HG02763 (cell line): ENCODE data around the gene ANKRD22.

Source experiments
- ATAC-seq: cut with Tn5 transposase; IDR thresholded peaks from one replicate; pipeline ENCODE4 v1.9.1; 2021; ENCODE audit warnings: mild to moderate bottlenecking, moderate library complexity; ENCODE audit not compliant: unreplicated experiment

The ANKRD22 gene

DNA sequence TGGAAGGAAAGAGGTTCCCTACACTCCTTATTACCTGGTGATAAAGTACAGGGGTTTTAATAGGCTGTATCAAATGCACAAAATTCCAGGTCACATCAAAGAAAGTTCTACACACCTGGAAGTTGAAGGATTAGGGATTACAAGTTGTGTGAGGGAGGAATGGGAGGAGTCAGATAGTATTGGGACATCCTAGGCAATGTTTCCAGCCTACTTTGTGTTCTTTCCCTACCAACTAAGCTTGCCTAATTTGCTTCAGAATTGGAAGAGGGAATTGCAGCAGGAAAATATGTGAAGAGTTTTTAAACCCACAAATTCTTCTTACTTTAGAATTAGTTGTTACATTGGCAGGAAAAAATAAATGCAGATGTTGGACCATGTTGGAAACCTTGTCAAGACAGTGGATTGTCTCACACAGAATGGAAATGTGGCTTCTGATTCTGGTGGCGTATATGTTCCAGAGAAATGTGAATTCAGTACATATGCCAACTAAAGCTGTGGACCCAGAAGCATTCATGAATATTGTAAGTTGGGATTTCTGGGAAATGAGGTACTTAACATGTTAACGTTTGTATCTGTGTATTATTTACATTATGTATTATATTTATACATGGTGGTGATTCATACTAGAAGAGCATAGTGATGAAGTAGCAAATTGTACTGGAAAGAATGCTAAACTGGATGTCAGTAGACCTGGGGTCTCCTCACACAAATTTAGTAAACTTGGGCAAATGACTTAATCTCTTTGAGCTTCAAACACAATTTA lies 48.9 kb downstream of the ANKRD22 start, which contains the start of gene LIPM:
TSS of gene LIPM (plus strand) at position 208 of the 763 bp plus-strand sequence. CDS start at position 375, 167 bp downstream.
- ATAC-seq = no peak

DNA sequence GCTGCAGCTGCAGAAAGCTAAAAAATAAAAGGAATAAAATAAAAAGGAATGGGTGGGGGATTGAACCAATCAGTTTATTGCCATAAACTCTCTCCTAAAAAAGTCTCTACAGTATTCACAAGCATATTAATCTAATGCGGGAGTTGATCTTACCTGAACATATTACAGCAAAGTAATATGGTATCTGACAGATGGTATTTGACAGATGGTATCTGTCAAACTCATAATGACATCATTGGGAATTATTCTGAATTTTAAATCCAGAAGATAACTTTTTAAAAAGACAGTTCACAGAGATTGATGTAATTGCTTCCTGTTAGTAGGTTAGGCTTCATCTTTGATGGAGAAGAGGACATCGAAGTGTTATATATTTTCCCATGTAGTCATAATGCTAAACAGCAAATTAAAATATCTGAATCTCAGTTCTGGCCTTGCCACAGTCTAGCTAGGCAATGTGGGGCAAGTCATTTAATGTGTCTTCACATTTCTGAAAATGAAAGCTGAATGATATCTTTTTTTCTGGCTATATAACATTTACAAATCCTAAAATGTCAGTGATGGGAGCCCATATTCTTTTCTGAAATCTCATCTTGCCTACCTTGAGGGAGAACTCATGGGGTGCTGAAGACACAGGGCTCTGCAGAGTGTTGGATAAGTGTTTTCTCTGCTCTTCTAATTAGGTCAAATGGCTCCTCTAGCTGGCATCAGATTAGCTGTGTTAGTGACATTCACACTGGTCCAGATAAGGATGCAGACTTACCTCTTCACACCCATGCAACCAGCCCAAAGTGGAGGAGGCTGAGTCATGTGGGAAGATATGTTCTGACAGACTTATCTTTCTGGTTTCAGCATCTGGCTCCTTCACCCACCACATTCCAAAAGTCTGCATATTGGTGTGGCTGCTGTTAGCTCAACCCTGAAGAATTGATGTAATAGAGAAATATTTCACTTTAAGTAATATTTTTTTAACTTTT lies 51.2 kb downstream of the ANKRD22 start:
- no peak for ATAC-seq

DNA sequence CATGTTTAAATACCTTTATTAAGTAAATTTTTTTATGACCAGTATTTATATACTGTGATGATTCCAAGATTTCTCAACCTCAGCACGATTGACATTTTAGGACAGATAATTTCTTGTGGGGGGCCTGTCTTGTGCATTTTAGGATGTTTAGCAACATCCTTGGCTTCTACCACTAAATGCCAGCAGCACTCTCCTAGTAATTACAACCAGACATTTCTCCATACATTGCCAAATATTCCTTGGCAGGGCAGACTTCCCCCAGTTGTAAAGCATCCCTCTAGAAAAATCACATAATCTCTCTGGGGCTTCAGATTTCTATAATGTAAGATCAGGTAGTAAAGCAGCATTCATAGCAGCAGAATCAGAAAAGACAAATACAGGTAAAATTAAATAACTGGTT lies 56.9 kb downstream of the ANKRD22 start:
- no peak for ATAC-seq

DNA sequence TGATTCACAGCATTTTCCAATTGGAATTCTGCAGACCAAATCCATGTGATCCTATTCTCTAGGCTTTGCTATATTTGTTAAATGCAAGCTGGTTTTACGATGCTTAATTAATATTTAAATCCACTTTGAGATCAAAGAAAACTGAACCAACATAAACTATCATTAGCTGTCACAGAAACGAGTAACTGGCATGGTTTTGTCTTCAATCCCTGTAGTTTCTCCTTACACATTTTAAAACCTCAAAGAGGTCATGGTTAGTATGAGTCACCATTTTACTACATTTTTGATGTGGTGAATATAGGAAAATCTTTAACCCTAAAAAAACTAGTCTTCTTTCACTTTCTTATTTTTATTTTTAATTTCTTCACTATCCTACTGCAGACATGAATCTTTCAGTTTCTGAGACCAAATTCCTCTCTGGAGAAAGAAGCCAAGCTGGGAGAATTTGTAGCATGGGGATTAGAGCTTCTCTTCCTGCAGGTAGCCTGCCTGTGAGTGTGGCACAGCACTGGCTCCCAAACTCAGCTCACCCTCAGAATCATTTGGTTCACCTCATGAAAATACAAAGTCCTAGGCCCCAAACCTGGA lies 57.8 kb downstream of the ANKRD22 start:
- no peak for ATAC-seq

DNA sequence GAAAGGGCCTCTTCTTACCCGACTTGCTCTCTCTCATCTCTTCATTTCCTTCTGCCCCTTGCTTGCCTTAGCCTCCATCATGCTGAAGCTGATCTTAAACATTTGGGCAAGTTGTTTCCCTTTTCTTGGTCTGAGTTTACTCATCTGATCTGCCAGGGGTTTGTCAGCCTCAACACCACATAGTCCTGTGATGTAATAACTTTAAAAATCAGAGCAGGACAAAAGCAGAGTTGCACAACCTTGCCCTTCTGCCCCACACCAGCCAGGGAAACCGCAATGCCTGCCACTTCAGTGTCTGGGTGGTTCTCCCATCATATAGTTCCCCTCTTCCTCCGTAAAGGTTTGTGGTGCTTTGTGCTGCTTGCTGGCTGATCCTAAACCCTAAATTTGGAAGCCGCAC lies 59.0 kb downstream of the ANKRD22 start:
- ATAC-seq = no peak

DNA sequence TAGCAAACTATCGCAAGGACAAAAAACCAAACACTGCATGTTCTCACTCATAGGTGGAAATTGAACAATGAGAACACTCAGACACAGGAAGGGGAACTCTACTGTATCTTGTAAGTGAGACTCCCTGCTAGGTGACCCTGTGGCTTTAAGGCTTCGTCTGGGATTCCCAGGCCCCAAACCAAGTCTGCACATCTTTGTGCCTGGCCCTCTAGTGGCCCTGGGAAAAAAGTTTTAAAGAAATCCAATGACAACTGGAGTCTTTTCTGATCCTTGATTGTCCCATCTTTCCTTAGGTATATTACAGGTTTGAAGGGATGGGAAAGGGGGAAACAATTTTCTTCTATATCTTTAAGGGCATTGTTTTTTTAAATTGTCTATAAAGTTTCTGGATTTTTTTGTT lies 59.7 kb downstream of the ANKRD22 start:
- ATAC-seq = no peak

DNA sequence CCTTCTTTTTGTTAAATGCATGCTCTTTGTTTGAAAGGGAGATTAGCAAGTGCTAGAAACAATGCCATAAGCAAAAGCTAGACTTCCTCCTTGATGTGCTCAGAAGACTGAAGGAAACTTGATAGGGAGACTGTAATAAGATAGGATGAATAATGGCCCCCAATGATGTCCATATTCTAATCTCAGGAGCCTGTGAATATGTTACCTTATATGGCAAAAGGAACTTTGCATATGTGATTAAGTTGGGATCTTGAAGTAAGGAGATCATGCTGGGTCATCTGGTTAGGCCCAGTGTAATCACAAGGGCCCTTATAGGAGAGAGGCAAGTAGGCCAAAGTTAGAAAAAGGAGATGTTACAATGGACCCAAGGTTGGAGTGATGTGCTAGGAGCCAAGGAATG lies 62.7 kb downstream of the ANKRD22 start:
- no peak for ATAC-seq

DNA sequence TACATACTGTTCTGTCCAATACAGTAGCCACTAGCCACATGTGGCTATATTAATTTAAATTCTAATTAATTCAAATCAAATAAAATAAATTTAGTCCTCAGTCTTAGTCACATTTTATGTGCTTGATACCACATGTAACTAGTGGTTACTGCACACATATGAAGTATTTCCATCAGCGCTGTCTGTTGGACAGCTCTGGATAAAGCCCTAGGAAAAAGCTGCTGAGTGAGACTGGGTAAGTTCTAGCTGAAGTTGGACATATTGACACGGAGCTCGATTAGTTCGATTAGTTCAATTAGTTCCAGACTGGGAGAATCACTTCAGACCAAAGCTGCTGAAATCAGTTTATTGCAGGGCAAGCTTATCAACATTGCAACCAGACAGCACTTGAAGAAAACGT lies 64.2 kb downstream of the ANKRD22 start:
- no peak for ATAC-seq

DNA sequence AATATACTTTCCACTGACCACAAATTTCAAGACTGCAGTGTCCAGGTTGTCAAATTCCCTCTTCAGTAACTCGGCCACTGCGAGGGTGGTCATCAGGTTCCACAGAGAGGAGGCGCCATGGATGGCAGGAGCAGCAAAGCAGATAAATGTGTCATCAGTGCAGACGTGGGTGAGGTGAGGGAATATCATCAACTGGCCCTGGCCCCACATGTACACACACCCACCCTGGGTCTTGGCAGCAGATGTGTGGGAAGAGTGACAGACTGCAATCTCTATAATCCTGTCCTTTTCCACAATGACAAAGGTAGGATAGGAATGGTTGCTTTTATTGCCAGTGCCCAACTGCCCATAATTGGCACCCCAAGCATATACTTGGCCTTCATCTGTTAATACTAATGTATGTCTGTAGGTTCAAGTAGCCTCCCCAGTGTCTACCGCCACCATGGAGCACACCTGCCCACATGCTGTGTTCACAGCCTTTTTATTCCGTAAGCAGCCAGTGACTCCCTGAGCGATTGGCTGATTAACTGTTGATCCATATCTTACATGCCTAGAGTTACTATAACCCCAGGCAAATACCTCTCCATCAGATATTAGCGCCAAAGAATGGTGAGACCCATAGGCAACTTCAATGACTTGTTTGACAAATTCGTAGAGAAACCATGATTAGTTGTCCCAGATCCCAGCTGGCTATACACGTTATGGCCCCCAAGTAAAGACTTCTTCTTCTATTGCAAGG lies 65.4 kb downstream of the ANKRD22 start:
- ATAC-seq = no peak

DNA sequence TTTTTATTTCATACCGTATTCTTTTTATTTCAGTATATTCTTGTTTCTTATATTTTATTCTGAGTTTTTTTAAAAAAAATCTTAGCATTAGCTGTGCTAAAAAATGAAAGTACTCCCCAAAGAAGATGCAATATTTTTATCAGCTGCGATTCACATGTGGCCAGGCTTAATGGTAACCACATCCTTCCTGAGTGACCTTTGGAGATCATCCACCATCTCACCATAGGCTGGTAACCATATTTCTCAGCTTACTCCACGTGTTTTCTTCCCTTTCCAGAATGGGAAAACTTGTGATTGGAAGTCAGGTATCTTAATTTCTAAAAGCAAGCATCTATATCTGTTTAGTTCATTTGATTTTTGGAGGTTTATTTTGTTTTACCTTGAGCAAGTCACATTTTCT lies 67.9 kb downstream of the ANKRD22 start:
- ATAC-seq = no peak

DNA sequence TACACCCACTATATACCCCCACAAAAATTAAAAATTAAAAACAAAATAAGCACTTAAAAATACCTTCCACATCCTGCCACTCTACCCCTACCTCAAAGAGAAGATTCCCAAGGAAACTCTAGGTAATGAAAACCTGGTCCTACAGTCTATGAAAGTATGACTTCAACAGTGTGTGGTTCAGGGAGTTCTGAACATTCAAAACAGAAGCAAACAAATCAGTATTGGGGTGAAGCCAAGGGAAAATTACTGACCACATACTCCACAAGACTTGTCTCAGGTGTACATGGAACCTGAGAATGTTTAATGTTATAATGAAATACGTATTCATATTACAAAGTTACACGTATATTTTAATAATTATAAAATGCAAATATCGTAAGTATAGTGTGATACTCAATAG lies 69.4 kb downstream of the ANKRD22 start:
- ATAC-seq = no peak

DNA sequence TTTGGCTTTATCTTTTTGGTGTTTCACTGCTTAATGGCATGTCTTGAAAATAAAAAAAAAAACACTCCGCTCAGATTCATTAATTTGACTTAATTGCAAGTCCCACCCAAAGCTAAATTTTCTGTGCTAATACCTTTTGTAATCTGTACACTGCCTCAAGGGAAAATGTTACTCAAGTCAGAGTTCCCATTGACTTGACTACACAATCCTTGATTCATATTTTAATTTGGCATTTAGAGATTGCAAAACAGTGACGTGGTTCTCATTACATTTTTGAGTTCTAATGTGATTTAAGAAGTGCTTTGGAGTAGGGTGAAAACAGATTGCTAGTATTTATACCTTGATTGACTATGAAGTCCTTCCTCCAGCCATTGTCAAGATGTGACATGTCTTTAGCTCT lies 70.4 kb downstream of the ANKRD22 start:
- no peak for ATAC-seq
